Measurements from ENCODE around the gene DAPK3.
"Not testable (repeated sequence)": the region's sequence is repeated elsewhere in the genome, so short reads cannot be mapped to it uniquely, and the experiment has no call there.

DAPK3 gene

GRCh38 chr19:3978145-3978544 lies 7.2 kb upstream of the DAPK3 start:
- DNase-seq (ENCODE audit: low read depth), result no peak

GRCh38 chr19:3977242-3978143 lies 6.6 kb upstream of the DAPK3 start:
- DNase-seq (ENCODE audit: low read depth), result no peak

GRCh38 chr19:3976495-3977241 lies 5.8 kb upstream of the DAPK3 start:
- no peak for DNase-seq (ENCODE audit: low read depth)

GRCh38 chr19:3975637-3976087 lies 4.8 kb upstream of the DAPK3 start:
- no peak for DNase-seq (ENCODE audit: low read depth)

GRCh38 chr19:3975144-3975543 lies 4.2 kb upstream of the DAPK3 start:
- no peak for DNase-seq (ENCODE audit: low read depth)

GRCh38 chr19:3970313-3970807 lies 539 bp downstream of the DAPK3 start:
- DNase-seq (ENCODE audit: low read depth), result no peak

GRCh38 chr19:3969435-3970312 lies 1.2 kb downstream of the DAPK3 start:
- no peak for DNase-seq (ENCODE audit: low read depth)

- no peak for DNase-seq (ENCODE audit: low read depth)
Observed at GRCh38 chr19:3968556-3969434, 2.1 kb downstream of the DAPK3 start.

- DNase-seq (ENCODE audit: low read depth), result not testable (repeated sequence)
Observed at GRCh38 chr19:3967983-3968382, 2.9 kb downstream of the DAPK3 start.

- no peak for DNase-seq (ENCODE audit: low read depth)
Observed at GRCh38 chr19:3966051-3967017, 4.6 kb downstream of the DAPK3 start.

GRCh38 chr19:3964256-3965194 lies 6.4 kb downstream of the DAPK3 start:
- DNase-seq (ENCODE audit: low read depth), result no peak

GRCh38 chr19:3963458-3964255 lies 7.2 kb downstream of the DAPK3 start:
- DNase-seq (ENCODE audit: low read depth), result no peak

- DNase-seq (ENCODE audit: low read depth), result no peak
Observed at GRCh38 chr19:3961007-3961406, 9.9 kb downstream of the DAPK3 start.

- DNase-seq (ENCODE audit: low read depth), result no peak
Observed at GRCh38 chr19:3959766-3960131, 11.2 kb downstream of the DAPK3 start.

- DNase-seq (ENCODE audit: low read depth), result no peak
Observed at GRCh38 chr19:3958836-3959765, 11.8 kb downstream of the DAPK3 start.

- no peak for DNase-seq (ENCODE audit: low read depth)
Observed at GRCh38 chr19:3955688-3956087, 15.2 kb downstream of the DAPK3 start.

GRCh38 chr19:3955276-3955675 lies 15.6 kb downstream of the DAPK3 start:
- not testable (repeated sequence) for DNase-seq (ENCODE audit: low read depth)

All from activated T-helper 1 cell treated with Interleukin-2 at 50 U/mL for 16 hours (primary cell).